ENCODE measurements around the gene BTBD18. TPM values are rescaled to one million over a fixed set of nuclear protein-coding genes. Genes with fewer than 3 reads are reported as not detected.

The BTBD18 gene
- total and polyA plus RNA-seq, 3 donors from 2014 or later, result 2.8 to 7.2 (median 3.1) TPM

GRCh38 chr11:57772562-57772961 lies 20.9 kb upstream of the BTBD18 start:
- no peak overlapping the region for H3K4me3 ChIP-seq
- peaks cover 60% of the 10 kb centered on the region for H3K4me1 ChIP-seq
- no peaks in the 10 kb centered on the region for H3K9me3 ChIP-seq
- no peak for DNase-seq
- no peaks in the 10 kb centered on the region for H3K36me3 ChIP-seq (ENCODE audit: low read depth, missing control alignments)
- intact Hi-C loops (cut with DNase I; ENCODE audit: low total_unique reads), result no loop called here
- peak overlapping the region in 1 of 2 donors; percentile 45 for H3K27ac ChIP-seq
- H3K27me3 ChIP-seq, result no peaks in the 10 kb centered on the region
- 64 to 71% methylated on average over 4 of the region's 4 CpGs for WGBS, 2 donors
- no peak for TF ChIP-seq POLR2A (IDR thresholded peaks at IDR 0.05)
- no peak for TF ChIP-seq CTCF (IDR thresholded peaks at IDR 0.05)

- intact Hi-C loops (cut with DNase I; ENCODE audit: low total_unique reads), result no loop called here
- H3K9me3 ChIP-seq, result no peaks in the 10 kb centered on the region
- peaks cover 48% of the 10 kb centered on the region for H3K4me1 ChIP-seq
- no peaks in the 10 kb centered on the region for H3K36me3 ChIP-seq (ENCODE audit: low read depth, missing control alignments)
- no peaks in the 10 kb centered on the region for H3K27me3 ChIP-seq
- H3K4me3 ChIP-seq, result no peak overlapping the region
- H3K27ac ChIP-seq, result no peak overlapping the region
- no peak for DNase-seq
- WGBS, 2 donors, result 70 to 83% methylated on average over 3 of the region's 3 CpGs
- TF ChIP-seq CTCF (IDR thresholded peaks at IDR 0.05) (no peak), POLR2A (IDR thresholded peaks at IDR 0.05) (no peak)
Measured at GRCh38 chr11:57771365-57771764, 19.7 kb upstream of the BTBD18 start.

- TF ChIP-seq CTCF (IDR thresholded peaks at IDR 0.05), result no peak
- no peak for TF ChIP-seq POLR2A (IDR thresholded peaks at IDR 0.05)
- no peak overlapping the region for H3K4me3 ChIP-seq
- peaks cover 42% of the 10 kb centered on the region for H3K4me1 ChIP-seq
- DNase-seq, result no peak
- H3K36me3 ChIP-seq (ENCODE audit: low read depth, missing control alignments), result no peaks in the 10 kb centered on the region
- intact Hi-C loops (cut with DNase I; ENCODE audit: low total_unique reads), result no loop called here
- no peaks in the 10 kb centered on the region for H3K27me3 ChIP-seq
- H3K27ac ChIP-seq, result no peak overlapping the region
- H3K9me3 ChIP-seq, result no peaks in the 10 kb centered on the region
- WGBS, 2 donors, result 51 to 61% methylated on average over 1 of the region's 1 CpG
Measured at GRCh38 chr11:57770793-57771192, 19.2 kb upstream of the BTBD18 start.

GRCh38 chr11:57764972-57765371 lies 13.4 kb upstream of the BTBD18 start:
- peak overlapping the region in 1 of 2 donors; percentile 64 for H3K4me3 ChIP-seq
- TF ChIP-seq POLR2A (IDR thresholded peaks at IDR 0.05), result no peak
- TF ChIP-seq CTCF (IDR thresholded peaks at IDR 0.05), result no peak
- no peaks in the 10 kb centered on the region for H3K27me3 ChIP-seq
- no peaks in the 10 kb centered on the region for H3K9me3 ChIP-seq
- H3K4me1 ChIP-seq, result peaks cover 22% of the 10 kb centered on the region
- no peaks in the 10 kb centered on the region for H3K36me3 ChIP-seq (ENCODE audit: low read depth, missing control alignments)
- H3K27ac ChIP-seq, result peak overlapping the region; percentile 8 to 76
- intact Hi-C loops (cut with DNase I; ENCODE audit: low total_unique reads), result no loop called here
- WGBS, 2 donors, result 21 to 41% methylated on average over 2 of the region's 2 CpGs
- no peak for DNase-seq

- no peak for TF ChIP-seq POLR2A (IDR thresholded peaks at IDR 0.05)
- TF ChIP-seq CTCF (IDR thresholded peaks at IDR 0.05), result no peak
- no peaks in the 10 kb centered on the region for H3K9me3 ChIP-seq
- DNase-seq, result no peak
- H3K4me1 ChIP-seq, result peaks cover 22% of the 10 kb centered on the region
- 25 to 49% methylated on average over 2 of the region's 2 CpGs for WGBS, 2 donors
- no peaks in the 10 kb centered on the region for H3K36me3 ChIP-seq (ENCODE audit: low read depth, missing control alignments)
- intact Hi-C loops (cut with DNase I; ENCODE audit: low total_unique reads), result no loop called here
- peak overlapping the region; percentile 8 to 76 for H3K27ac ChIP-seq
- H3K27me3 ChIP-seq, result no peaks in the 10 kb centered on the region
- peak overlapping the region in 1 of 2 donors; percentile 64 for H3K4me3 ChIP-seq
Measured at GRCh38 chr11:57764566-57764965, 12.9 kb upstream of the BTBD18 start.

Data from testis (tissue), 3 donors.